Neural cell (in vitro differentiated cells): ENCODE measurements around the gene CLEC18C. TPM values are rescaled to one million over a fixed set of nuclear protein-coding genes. Genes with fewer than 3 reads are reported as not detected.

ENCODE experiments used
- H2AFZ ChIP-seq: fragments of 200-600, 300-800 bp; sonication (generic), shearing (Covaris generic); 2 replicates; pipeline ENCODE4 v1.6.0; 2014; ENCODE audit warnings: low read depth, mild to moderate bottlenecking, antibody characterized with exemption, low read length, moderate library complexity
- H3F3A ChIP-seq: fragments of 200-600 bp; shearing (Covaris generic); 2 replicates; pipeline ENCODE4 v1.6.1; 2016; ENCODE audit warnings: mild to moderate bottlenecking, moderate library complexity, mixed read lengths, antibody characterized with exemption, low read length; ENCODE audit not compliant: insufficient read depth, poor library complexity, severe bottlenecking
- H3K27ac ChIP-seq: fragments of 200-600, 300-800 bp; sonication (generic), shearing (Covaris generic); 2 replicates; pipeline ENCODE4 v1.5.1; 2014; ENCODE audit warnings: mild to moderate bottlenecking, low read length, moderate library complexity
- H3K27me3 ChIP-seq: fragments of 300-800, 200-600 bp; sonication (generic), shearing (Covaris generic); 2 replicates; pipeline ENCODE4 v1.6.0; 2014; ENCODE audit warnings: mild to moderate bottlenecking, low read depth, low read length, moderate library complexity; ENCODE audit not compliant: insufficient read depth
- H3K36me3 ChIP-seq: fragments of 300-800, 200-600 bp; sonication (generic), shearing (Covaris generic); 2 replicates; pipeline ENCODE4 v1.5.1; 2014; ENCODE audit warnings: mild to moderate bottlenecking, antibody characterized with exemption, low read length, moderate library complexity; ENCODE audit not compliant: insufficient read depth
- H3K4me2 ChIP-seq: fragments of 300-800, 200-600 bp; sonication (generic), shearing (Covaris generic); 2 replicates; pipeline ENCODE4 v1.6.0; 2014; ENCODE audit warnings: mild to moderate bottlenecking, low read length
- H3K4me3 ChIP-seq: fragments of 300-800, 200-600 bp; sonication (generic), shearing (Covaris generic); 2 replicates; pipeline ENCODE4 v1.5.1; 2014; ENCODE audit warnings: mild to moderate bottlenecking, low read length, moderate library complexity
- H3K79me2 ChIP-seq: fragments of 200-600 bp; shearing (Covaris generic); replicated peaks from 2 replicates; pipeline ENCODE4 v1.6.0; 2014; ENCODE audit warnings: mild to moderate bottlenecking, low read length, moderate library complexity; ENCODE audit not compliant: insufficient read depth
- H3K9ac ChIP-seq: fragments of 300-800, 200-600 bp; sonication (generic), shearing (Covaris generic); 2 replicates; pipeline ENCODE4 v1.6.1; 2016; ENCODE audit warnings: mild to moderate bottlenecking, low read length, mixed read lengths
- H3K9me2 ChIP-seq: fragments of 200-600 bp; shearing (Covaris generic); 2 replicates; pipeline ENCODE4 v1.6.1; 2016; ENCODE audit warnings: mild to moderate bottlenecking, low read length, mixed read lengths; ENCODE audit not compliant: insufficient read depth
- H3K9me3 ChIP-seq: fragments of 200-600, 300-800 bp; sonication (generic), shearing (Covaris generic); 2 replicates; pipeline ENCODE4 v1.6.1; 2016; ENCODE audit warnings: mild to moderate bottlenecking, mixed run types, low read length, moderate library complexity, mixed read lengths
- H4K20me1 ChIP-seq: fragments of 200-600 bp; shearing (Covaris generic); 2 replicates; pipeline ENCODE4 v1.6.1; 2016; ENCODE audit warnings: mild to moderate bottlenecking, mixed run types; ENCODE audit not compliant: insufficient read depth
- EP300 ChIP-seq: fragments of 450-650 bp; conservative IDR thresholded peaks from 2 replicates; pipeline ENCODE4 v1.6.1; 2014; ENCODE audit warnings: antibody characterized with exemption, mild to moderate bottlenecking, moderate library complexity; ENCODE audit not compliant: poor library complexity, severe bottlenecking
- EZH2 ChIP-seq: fragments of 200-600, 300-800 bp; shearing (Covaris generic), sonication (generic); IDR thresholded peaks from 2 replicates; pipeline ENCODE4 v1.6.1; 2014; ENCODE audit warnings: antibody characterized with exemption, low read length, borderline replicate concordance, mild to moderate bottlenecking; ENCODE audit not compliant: insufficient read depth, poor library complexity, severe bottlenecking
- MXI1 ChIP-seq: fragments of 450-650 bp; conservative IDR thresholded peaks from 2 replicates; pipeline ENCODE4 v1.6.1; 2014; ENCODE audit warnings: antibody characterized with exemption, mild to moderate bottlenecking; ENCODE audit not compliant: poor library complexity, severe bottlenecking
- POLR2AphosphoS5 ChIP-seq: IDR thresholded peaks from 2 replicates; pipeline ENCODE4 v1.6.1; 2012
- RAD21 ChIP-seq: fragments of 450-650 bp; conservative IDR thresholded peaks from 2 replicates; pipeline ENCODE4 v1.6.1; 2014; ENCODE audit warnings: antibody characterized with exemption, mild to moderate bottlenecking, moderate library complexity
- SMC3 ChIP-seq: fragments of 450-650 bp; conservative IDR thresholded peaks from 2 replicates; pipeline ENCODE4 v1.6.1; 2014; ENCODE audit warnings: antibody characterized with exemption, mild to moderate bottlenecking, moderate library complexity; ENCODE audit not compliant: poor library complexity
- TAF1 ChIP-seq: IDR thresholded peaks from 2 replicates; pipeline ENCODE4 v1.6.1; 2012; ENCODE audit warnings: low read depth
- polyA plus RNA-seq: library from polyadenylated mRNA; depleted of rRNA; stranded (reverse); fragments of >200 nt; gene quantifications from 2 replicates; pipeline ENCODE4 v1.2.3, GENCODE V29; 2014
- TF ChIP-seq, protein P1 (sequence below): IDR thresholded peaks from 2 replicates; pipeline ENCODE4 v1.6.1; 2012; ENCODE audit warnings: borderline replicate concordance
- TF ChIP-seq, protein P2 (sequence below): fragments of 450-650 bp; IDR thresholded peaks from 2 replicates; pipeline ENCODE4 v1.5.1; 2014; ENCODE audit warnings: antibody characterized with exemption, mild to moderate bottlenecking, moderate library complexity; ENCODE audit not compliant: poor library complexity, severe bottlenecking

CLEC18C gene
- polyA plus RNA-seq, 1 donor from 2014 or later = 1.3 TPM

- Histone ChIP-seq H3K9ac (no peak overlapping the region), H3K36me3 (peaks cover 20% of the 10 kb centered on the region), H2AFZ (no peak overlapping the region), H3F3A (no peaks in the 10 kb centered on the region), H3K27me3 (no peaks in the 10 kb centered on the region), H4K20me1 (no peaks in the 10 kb centered on the region), H3K4me2 (no peak overlapping the region), H3K9me3 (no peaks in the 10 kb centered on the region), H3K4me3 (no peak overlapping the region), H3K9me2 (no peaks in the 10 kb centered on the region), H3K27ac (no peak overlapping the region), H3K79me2 (no peaks in the 10 kb centered on the region)
- TF ChIP-seq EP300 (no peak), EZH2 (no peak), RAD21 (no peak), SMC3 (no peak), MXI1 (no peak), POLR2AphosphoS5 (no peak), TAF1 (no peak)
- TF ChIP-seq, protein P1, sequence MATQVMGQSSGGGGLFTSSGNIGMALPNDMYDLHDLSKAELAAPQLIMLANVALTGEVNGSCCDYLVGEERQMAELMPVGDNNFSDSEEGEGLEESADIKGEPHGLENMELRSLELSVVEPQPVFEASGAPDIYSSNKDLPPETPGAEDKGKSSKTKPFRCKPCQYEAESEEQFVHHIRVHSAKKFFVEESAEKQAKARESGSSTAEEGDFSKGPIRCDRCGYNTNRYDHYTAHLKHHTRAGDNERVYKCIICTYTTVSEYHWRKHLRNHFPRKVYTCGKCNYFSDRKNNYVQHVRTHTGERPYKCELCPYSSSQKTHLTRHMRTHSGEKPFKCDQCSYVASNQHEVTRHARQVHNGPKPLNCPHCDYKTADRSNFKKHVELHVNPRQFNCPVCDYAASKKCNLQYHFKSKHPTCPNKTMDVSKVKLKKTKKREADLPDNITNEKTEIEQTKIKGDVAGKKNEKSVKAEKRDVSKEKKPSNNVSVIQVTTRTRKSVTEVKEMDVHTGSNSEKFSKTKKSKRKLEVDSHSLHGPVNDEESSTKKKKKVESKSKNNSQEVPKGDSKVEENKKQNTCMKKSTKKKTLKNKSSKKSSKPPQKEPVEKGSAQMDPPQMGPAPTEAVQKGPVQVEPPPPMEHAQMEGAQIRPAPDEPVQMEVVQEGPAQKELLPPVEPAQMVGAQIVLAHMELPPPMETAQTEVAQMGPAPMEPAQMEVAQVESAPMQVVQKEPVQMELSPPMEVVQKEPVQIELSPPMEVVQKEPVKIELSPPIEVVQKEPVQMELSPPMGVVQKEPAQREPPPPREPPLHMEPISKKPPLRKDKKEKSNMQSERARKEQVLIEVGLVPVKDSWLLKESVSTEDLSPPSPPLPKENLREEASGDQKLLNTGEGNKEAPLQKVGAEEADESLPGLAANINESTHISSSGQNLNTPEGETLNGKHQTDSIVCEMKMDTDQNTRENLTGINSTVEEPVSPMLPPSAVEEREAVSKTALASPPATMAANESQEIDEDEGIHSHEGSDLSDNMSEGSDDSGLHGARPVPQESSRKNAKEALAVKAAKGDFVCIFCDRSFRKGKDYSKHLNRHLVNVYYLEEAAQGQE = no peak
- TF ChIP-seq, protein P2, sequence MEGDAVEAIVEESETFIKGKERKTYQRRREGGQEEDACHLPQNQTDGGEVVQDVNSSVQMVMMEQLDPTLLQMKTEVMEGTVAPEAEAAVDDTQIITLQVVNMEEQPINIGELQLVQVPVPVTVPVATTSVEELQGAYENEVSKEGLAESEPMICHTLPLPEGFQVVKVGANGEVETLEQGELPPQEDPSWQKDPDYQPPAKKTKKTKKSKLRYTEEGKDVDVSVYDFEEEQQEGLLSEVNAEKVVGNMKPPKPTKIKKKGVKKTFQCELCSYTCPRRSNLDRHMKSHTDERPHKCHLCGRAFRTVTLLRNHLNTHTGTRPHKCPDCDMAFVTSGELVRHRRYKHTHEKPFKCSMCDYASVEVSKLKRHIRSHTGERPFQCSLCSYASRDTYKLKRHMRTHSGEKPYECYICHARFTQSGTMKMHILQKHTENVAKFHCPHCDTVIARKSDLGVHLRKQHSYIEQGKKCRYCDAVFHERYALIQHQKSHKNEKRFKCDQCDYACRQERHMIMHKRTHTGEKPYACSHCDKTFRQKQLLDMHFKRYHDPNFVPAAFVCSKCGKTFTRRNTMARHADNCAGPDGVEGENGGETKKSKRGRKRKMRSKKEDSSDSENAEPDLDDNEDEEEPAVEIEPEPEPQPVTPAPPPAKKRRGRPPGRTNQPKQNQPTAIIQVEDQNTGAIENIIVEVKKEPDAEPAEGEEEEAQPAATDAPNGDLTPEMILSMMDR = no peak
Observed at GRCh38 chr16:70156207-70156978, 17.2 kb upstream of the CLEC18C start.

DNA sequence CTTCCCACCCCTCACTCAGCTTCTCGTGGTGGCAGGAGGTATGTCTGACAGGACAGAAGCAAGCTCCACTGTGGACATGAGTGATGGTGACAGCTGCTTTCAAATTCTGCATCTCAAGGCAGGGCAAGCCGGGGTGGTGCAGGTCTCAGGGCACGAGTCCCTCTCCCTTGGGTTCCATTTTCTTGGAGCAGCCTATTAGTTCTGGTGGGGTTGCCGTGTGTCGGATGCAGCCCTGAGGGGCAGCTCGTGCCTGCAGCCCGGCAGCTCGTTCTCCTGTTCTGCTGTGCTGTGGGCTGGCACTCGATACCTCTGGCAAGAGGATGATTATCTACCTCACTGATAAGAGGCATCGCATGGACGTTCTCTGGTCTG lies 16.5 kb upstream of the CLEC18C start:
- Histone ChIP-seq H3K9me3 (no peaks in the 10 kb centered on the region), H2AFZ (no peak overlapping the region), H3K27me3 (no peaks in the 10 kb centered on the region), H3K9me2 (no peaks in the 10 kb centered on the region), H3K36me3 (peaks cover 13% of the 10 kb centered on the region), H3K9ac (no peak overlapping the region), H4K20me1 (no peaks in the 10 kb centered on the region), H3K4me3 (no peak overlapping the region), H3K79me2 (no peaks in the 10 kb centered on the region), H3K27ac (no peak overlapping the region), H3K4me2 (no peak overlapping the region), H3F3A (no peaks in the 10 kb centered on the region)
- TF ChIP-seq MXI1 (no peak), RAD21 (no peak), EP300 (no peak), EZH2 (no peak), SMC3 (no peak), POLR2AphosphoS5 (no peak), TAF1 (no peak)
- TF ChIP-seq, protein P1 = no peak
- TF ChIP-seq, protein P2 = no peak
